GM19395 (cell line): Measurements from ENCODE around the gene PPIE.
"Not testable (repeated sequence)": the region's sequence is repeated elsewhere in the genome, so short reads cannot be mapped to it uniquely, and the experiment has no call there.

Experiments used
- ATAC-seq: cut with Tn5 transposase; IDR thresholded peaks from one replicate; pipeline ENCODE4 v1.9.1; 2021; ENCODE audit warnings: mild to moderate bottlenecking, moderate library complexity; ENCODE audit not compliant: unreplicated experiment

PPIE gene

DNA sequence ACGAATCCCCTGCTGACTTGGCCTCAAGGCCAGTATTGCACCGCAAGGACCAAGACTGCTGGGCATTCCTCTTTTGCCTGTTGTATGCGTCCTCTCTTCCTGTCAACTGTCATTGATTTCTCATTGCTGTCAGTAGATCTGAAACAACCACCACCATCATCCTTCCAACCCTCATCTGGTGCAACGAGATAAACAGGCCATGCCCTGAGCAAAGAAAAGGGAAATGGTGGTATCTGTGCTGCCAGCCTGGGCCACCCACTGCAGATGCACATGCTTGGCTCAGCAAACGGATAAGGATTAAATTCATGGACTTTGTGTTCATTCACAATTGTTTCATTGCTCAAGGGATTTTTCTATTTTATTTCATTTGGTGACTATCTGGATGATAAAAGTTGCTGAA is 18.8 kb downstream of the PPIE start:
- ATAC-seq: no peak

DNA sequence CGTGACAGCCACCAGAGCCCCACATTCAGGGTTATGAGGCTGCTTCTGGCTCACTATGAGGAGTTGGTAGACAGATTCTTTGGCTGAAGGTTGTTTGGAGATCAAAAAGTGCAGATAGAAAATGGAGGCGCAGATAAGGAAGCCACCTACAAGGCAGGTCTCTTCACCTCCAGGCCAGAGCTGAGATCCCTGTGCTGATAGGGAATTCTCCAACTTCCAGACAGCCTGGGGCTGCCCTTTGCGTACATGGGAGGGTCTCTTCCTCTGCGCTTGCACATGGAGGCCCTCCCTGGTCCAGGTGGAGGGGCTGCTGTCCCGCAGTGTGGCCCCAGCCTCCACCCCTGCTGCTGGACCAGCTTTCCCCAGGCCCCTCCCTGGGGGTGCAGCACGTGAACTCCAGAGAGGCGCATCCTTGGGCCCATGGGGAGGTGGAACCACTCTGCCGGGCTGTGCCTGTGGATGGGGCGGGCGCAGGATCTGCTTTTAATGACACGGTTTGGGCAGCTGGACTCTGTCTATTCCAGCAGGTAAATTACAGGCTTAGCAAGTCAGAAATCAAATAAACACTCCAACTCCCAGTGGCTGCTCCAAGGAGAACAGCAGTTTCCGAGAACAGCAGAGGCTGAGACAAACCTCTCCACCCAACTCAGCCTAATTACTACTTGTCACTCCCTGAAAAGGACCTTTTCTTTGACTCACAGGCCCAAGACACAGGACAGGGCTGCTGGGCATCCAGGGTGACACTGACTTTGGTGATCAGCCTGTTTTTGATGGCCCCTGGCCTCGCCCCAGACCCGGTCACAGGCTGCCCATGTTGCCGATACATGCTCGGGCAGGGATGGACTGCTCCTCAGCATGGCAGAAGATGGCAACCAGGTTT is 20.1 kb downstream of the PPIE start:
- ATAC-seq: no peak

DNA sequence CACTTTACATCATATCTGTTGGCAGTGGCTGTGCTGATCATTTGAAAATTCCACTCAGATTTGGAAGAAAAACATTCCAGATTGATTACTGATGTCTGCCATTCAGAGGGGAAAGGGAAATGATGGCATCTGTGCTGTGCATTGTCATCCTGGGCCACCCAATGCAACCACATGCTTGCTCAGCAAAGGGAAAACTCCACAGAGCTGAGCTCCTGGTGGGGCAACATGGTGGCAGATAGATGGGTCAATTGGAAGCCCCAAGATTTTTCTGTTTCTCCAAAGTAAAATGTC is 20.7 kb downstream of the PPIE start:
- no peak for ATAC-seq

DNA sequence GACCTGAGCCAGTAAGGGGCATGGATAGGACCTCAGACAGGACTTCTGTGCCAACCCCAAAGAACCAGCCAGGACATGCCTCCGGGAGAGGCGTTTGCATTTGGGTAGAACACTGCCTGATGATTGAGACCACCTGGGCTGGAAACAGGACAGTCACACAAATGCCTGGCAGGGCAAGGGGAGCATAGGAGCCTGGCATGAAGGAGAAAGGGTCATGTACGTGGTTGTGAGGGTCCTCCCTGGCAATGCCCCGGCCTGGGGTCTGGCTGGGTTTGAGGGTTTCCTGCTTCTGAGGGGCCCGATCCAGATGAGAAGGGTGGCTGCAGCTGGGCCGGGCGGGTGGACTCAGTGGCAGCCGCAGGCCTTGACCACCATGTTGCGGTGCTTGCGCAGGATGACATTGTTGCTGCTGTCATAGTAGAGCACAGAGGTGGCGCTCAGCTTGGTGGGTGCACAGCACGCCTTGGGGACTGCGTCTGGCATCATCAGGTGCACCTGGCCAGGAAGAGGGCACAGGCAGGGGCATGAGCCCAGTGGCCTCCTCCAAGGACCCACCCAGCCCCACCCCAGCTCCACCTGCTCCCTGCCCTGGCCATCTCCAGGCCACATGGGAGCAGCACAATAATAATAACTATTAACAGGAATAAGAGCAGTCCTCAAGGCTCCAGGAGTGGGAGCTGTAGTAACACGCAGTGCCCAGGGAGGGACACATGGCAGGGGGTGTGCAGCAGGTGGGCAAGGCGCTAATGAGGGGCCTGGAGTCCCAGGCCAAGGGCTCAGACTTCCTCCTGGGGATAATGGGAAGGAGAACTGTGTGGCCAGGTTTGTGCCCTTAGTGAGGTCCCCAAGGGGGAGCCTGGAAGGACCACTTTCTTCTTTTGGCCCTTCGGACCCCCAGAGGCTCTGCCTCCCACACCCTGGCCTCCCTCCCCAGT is 21.7 kb downstream of the PPIE start:
- no peak for ATAC-seq

DNA sequence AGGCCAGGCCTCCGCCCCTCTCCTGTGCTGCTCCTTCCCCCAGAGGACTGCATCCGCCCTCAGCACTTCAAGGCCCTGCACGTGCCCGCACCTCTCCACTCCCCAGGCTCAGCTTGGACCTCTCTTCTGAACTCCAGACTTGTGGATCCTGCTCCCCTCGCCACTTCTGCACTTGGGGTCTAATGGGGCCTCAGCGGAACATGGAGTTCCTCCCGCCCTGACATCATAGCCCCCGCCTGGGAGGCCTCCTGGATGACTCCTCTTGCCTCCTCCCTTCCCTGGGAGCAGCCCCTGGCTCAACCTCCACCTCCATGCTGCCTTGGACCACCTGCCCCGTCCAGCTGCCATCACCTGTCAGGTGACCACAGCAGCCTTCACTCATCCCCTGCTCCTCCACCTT is 22.3 kb downstream of the PPIE start:
- ATAC-seq: no peak

DNA sequence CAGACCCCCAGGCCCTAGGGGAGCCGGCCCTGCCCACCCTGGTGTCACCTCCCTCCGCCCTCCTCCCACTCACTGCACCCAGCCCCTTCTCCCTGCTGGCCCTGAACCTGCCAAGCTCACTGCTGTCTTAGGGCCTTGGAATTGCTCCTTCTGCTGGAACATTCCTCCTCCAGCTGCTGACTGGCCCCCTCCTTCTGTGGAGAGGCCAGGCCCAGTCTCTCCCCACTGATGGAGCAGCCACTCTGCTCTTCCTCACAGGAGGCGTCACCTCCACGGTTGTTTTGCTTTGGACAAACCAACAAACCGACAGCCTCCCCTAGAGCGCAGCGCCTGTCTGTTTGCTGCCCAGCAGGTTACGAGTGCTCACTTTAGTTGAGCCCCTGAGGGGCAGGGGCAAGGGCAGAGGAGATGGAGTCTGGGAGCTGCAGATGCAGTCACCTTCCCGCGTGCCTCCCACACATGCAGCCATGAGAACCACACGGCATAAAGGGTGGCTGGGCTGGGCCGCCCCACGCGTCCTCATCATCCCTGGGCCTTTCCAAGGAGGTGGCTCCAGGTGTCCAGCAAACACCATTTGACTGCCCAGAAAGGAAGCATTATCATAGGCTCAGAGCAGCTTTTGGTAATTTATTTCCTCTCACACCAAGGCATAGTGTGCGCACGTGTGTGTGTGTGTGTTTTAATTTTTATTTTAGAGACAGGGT is 23.0 kb downstream of the PPIE start:
- ATAC-seq: no peak

DNA sequence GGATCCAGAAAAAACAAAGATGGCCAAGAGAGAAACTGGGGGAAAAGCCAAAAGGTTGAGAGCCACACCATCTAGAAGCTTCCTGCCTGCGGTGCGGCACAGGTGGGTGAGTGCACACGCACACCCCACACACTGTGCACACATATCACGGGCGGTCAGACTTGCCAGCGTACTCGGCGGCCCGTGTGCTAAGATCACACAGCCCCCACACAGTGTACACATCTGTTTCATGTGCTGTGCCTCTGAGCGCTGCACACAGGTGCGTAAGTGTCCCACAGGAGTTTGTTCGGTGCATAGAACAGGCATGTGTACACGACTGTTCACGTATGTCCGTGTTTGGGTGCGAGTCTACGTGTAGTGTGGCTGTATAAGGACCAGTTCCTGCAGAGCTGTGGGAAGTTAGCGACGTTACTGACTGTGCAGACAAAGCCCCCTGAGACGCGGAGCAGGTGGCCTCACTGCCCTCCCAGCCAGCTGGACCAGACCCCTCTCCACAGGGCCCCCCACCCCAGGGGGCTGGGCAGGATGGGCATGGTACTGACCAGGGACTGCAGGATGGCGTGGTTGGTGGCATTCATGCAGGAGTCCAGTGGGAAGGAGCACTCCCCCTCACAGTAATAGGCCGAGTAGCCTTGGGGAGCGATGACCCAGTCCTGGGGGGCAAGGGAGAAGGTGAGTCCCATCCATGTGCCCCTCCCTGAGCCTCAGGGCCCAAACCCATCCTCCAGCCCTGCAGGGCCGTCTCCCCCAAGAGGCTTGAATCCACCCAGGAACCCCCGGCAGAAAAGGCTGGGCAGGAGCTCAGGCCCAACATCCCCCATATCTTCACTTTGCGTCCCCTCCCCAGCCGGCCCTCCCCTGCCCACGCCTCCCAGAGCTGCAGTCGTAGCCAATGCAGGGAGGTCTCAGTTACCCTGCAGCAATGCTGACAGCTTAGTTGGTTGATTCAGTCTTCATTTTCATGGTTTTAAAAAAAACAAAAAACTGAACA is 24.2 kb downstream of the PPIE start:
- no peak for ATAC-seq

DNA sequence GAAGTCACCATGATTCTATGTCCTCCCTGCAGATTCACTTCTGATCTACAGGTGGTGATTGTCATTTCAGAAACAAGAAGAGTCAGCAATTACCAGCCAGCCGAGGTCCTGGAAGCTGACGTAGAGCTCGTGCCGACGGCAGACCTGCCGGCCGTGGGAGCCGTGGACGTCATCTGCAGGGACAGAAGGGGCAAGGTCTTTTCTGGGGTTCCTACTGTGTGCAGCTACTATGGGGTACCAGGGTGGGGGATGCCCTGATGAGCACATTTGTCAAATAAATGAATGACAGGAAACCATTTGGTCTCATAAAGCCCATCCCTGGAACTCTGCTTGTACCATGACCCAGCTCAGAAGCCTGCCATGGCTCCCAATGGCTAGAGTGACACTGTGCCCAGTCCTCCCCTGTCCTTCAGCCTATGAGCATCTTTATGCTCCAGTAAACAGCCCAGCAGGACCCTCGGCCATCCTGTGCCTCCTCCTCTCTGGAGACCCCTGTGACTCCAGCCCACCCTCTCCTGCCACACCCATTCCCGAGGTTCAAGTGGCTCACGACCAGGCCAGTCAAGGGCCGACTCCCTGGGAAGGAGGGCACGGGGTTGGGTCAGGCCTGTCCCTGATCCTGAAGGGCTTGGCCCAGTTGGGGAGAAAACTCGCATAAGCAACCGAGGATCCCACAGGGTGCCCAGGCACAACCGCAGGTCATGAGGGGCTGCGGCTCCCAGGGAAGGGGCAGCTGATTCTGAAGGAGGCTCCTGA is 25.1 kb downstream of the PPIE start:
- not testable (repeated sequence) for ATAC-seq

DNA sequence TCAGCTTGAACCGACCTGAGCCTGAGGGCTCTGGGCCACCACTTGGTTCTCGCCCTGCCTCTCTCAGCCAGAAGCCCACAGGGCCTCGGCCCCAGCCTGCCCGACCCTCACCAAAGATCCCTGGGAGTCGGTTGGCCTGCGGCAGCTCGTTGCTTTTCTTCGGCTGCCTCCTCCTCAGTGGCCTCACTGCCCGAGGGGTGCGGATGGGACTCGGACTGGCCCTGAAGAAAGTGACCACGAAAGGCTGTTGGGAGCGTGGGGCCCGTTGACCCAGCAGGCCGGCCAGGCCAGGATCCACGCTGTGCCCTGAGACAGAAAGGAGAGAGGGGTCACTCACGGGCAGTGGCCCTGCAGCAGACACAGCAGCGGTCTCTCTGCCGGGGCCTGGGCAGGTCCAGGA is 25.8 kb downstream of the PPIE start:
- not testable (repeated sequence) for ATAC-seq

DNA sequence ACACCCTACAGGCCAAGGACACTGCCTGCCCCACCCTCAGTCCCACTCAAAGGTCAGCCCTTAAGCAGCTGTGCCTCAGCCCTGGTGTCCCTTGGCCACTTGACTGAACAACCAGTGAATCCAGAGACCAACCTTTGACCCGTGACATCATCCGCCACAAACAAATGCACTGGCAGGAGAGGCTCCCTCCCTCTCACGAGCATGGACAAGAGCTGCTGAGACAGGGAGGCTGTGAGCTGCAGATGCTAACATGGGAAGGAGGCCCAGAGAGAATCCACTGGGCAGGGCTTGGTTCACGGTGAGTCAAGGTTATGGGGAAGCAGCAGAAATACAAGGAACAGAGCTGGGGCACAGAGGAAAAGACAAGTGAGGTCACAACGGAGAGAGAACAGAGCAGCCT is 27.8 kb downstream of the PPIE start:
- ATAC-seq: not testable (repeated sequence)

DNA sequence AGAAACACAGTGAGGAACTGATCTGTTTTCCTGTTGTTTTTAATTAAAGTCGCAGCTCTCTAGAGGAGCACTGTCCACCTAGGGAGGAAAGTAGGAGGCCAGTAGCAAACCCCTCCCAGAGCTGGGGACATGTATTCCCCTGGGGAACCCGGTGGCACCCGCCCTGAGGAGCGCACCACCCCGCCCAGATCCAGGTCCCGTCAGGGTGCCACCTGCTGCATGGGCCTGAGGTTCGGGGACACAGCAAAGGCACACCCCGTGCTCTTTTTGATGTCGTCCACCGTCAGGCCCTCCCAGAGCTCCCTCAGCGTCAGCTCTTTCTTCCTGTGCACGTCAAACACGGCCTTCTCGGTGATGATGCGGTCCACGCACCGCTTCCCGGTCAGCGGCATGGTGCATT is 30.8 kb downstream of the PPIE start:
- not testable (repeated sequence) for ATAC-seq

DNA sequence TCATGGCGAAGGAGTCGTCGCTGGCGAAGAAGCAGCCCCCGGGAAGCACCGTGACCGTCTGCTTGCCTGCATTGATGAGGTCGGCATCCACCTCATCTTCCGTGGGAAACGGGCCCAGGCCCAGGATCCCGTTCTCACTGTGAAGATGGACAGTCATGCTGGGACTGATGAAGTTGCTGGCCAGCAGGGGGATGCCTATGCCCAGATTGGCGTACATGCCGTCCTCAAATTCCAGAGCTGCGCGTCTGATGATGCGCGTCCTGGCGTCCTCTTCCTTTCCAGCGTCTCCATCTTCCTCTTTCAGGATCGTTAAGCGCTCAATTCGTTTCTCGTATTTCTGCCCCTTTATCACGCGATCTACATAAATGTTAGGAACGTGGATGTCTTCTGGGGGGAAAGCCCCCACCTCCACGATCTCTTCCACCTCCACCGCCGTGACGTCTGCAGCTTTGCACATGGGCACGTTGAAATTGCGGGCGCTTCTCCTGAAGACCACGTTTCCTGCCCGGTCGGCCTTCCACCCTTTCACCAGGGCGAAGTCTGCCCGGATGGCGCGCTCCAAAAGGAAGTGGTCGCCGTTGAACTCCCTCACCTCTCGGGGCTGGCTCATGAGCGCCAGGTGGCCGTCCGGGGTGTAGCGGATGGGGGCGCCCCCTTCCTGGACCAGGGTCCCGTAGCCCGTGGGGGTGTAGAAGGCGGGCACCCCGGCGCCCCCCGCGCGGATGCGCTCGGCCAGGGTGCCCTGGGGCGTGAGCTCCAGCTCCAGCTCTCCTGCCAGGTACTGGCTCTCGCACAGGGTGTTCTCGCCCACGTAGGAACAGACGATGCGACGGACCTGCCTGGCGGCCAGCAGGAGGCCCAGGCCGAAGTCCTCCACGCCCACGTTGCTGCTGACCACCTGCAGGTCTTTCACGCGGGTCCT is 31.7 kb downstream of the PPIE start:
- not testable (repeated sequence) for ATAC-seq

DNA sequence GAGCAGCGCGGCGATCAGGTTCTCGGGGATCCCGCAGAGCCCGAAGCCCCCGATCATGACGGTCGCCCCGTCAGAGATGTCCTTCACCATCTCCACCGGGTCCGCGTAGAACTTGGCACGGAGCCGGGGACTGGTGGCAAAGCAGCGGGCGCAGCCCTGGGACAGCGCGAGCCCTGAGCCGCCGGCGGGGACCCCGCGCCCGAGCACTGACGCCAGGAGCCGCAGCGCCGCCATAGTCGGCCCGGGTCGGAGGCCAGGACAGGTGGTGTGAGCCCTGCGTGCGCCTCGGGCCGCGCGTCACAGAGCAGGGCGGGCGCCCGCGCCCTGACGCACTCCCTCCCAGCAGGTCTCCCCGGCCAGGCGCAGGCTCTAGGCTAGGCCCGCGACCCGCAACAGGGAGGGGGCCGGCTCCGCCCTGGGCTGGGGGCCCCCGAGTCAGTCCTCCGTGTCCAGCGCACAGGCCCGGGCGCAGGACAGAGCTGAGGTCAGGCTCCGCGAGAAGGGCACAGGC is 32.4 kb downstream of the PPIE start, which contains the start of gene OXCT2:
Gene OXCT2 (minus strand): TSS at position 327 of the 511 bp plus-strand sequence. CDS start 93 bp downstream, at position 234.
- not testable (repeated sequence) for ATAC-seq

DNA sequence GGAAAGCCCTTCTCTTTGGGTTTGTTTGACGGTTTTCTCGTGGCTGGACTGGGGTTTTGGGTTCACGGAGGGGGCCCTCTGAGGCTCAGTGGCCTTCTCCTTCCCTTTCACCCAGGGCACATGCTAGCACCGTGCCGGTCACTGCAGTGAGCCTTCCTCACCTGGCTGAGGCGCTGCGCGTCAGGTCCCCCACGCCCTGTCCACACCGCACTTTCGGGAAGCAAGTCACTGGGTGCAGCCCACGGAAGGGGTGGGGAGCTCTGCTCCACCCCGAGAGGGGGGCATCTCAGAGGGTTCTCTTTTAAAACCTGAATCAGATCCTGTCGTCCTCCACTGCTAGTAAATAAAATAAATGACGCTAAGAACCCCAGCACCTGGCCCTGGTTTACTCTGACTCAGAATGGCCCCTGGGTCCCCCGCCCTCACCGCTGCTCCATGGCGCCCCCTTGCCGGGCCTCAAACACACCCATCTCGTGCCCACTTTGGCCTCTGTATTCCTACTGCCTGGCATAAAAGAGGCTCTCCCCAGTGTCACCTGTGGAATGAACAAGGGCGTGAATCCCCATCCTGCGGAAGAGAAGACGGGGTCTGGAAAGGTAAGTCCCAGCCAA is 34.8 kb downstream of the PPIE start:
- ATAC-seq: not testable (repeated sequence)

DNA sequence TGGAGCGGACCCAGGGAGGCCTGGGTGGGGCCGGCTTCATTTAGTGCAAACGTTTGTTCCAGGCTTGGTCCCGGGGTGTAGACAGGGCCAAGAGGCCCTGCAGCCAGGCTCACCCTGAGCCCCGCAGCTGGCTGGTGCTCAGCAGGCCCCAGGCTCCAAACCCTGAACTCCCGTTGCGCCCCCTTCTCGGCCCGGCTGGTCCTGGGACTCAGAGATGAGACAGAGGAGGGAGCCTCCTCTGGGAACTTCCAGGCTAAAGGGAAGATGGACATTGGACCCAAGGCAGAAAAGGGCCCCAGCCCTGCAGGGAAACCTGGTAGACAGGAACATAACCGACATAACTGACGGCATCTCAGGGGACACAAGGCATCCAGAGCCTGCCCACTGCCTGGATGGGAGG is 36.5 kb downstream of the PPIE start:
- ATAC-seq: not testable (repeated sequence)

DNA sequence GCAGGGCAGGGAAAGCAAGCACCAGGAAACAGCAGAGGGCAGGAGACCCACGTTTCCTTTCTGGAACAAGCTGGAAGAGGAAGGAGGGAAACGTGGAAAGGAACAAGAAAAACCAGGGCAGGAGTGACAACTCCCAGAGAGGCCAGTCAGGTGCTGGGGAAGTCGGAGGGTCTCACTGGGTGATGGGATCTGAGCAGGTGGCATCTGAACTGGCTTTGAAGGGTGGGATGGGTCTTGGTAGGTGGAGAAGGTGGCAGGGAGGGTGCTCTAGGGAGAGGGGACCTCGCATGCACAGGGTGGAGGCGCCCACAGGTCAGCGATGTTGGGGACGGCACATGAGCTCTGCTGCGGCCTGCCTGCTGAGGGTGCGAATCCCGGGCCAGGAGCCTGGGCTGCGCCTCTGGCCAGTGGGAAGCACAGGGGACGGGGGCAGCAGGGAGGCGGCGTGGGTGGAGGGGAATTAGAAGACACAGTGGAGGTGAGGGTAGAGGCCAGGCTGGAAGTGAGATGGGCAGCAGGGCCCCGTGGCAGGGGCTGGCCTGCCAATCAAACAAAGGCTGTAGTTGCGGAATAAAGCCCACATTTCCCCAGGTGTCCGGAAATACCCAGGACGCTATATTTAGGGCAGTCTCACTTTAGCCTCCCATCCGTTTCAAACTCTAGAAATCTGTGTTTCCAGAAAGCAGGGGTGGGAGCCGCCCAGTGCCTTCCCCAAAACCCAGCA is 37.2 kb downstream of the PPIE start:
- ATAC-seq: peak; percentile 51

DNA sequence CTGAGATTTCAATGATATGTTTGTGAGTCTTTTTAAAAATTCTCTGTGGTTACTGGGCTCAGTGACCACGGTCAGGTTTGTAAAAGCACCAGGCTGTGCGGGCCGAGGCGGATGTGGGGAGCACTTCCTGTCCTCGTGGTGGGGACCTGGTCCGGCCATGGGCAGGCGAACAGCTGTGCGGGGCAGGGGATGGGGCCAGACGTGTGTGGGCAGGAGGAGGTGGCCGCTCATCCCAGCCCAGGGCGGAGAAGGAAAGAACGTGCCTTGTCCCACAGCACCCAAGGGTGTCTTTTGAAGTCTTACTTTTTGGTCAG is 37.7 kb downstream of the PPIE start:
- peak; percentile 54 for ATAC-seq
